Epithelial cell of proximal tubule (primary cell): ENCODE measurements around the gene KMO. TPM values are rescaled to one million over a fixed set of nuclear protein-coding genes. Genes with fewer than 3 reads are reported as not detected.

ENCODE experiments used
- DNase-seq: peaks from one replicate; pipeline ENCODE4 v3.0.0-alpha.2; 2011; ENCODE audit warnings: low read depth
- H3K4me3 ChIP-seq: 2 replicates; pipeline ENCODE4 v1.5.1; 2011; ENCODE audit warnings: low read depth, mild to moderate bottlenecking, low read length
- total RNA-seq: library from RNA; depleted of rRNA; stranded (reverse); fragments of >200 nt; gene quantifications from 2 replicates; pipeline ENCODE4 v1.2.3, GENCODE V29; 2015
- TF ChIP-seq, protein P1 (sequence below): conservative IDR thresholded peaks from 2 replicates; pipeline ENCODE4 v1.5.1; 2012; ENCODE audit warnings: low read depth, mild to moderate bottlenecking, low read length

The KMO gene
- total RNA-seq, 1 donor from 2014 or later = not detected

DNA sequence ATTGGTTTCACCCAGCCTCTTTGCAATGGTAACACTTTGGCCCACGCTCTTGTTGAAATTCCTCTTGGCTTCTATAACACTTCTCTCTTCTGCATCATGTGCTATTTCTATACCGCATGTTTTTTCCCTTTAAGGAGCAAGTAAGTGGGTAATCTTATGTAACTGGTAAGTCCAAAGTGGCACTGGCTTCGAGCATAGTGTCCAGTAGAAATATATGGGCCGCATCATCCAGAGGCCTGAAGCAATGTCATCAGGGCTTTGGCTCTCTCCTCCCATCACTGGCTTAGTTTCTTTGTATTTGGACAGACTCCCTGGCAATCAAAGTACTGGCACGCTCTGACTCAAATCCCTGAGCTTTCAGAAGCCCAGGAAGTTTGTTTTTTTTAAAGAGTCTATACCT is 90.5 kb downstream of the KMO start:
- DNase-seq = no peak
- H3K4me3 ChIP-seq = no peak overlapping the region
- TF ChIP-seq, protein P1, sequence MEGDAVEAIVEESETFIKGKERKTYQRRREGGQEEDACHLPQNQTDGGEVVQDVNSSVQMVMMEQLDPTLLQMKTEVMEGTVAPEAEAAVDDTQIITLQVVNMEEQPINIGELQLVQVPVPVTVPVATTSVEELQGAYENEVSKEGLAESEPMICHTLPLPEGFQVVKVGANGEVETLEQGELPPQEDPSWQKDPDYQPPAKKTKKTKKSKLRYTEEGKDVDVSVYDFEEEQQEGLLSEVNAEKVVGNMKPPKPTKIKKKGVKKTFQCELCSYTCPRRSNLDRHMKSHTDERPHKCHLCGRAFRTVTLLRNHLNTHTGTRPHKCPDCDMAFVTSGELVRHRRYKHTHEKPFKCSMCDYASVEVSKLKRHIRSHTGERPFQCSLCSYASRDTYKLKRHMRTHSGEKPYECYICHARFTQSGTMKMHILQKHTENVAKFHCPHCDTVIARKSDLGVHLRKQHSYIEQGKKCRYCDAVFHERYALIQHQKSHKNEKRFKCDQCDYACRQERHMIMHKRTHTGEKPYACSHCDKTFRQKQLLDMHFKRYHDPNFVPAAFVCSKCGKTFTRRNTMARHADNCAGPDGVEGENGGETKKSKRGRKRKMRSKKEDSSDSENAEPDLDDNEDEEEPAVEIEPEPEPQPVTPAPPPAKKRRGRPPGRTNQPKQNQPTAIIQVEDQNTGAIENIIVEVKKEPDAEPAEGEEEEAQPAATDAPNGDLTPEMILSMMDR = no peak

DNA sequence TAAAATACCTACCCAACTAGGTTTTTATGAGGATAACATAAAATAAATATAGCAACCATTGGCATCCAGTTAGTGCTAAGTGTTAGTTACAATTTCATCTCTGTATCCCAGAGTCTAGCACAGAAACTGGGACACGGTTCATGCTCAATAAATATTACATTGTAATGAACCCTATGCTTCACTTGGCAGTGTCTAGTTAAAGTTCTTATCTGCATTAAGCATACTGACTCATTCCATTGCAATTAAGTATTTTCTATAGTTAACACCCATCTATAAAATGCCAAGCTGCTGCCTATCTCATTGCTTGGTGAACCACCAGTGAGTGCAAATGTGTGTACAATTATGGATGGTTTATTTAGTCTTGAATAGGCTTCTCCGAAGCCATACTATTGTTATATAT is 92.8 kb downstream of the KMO start:
- DNase-seq = no peak
- TF ChIP-seq, protein P1 = no peak
- no peak overlapping the region for H3K4me3 ChIP-seq

DNA sequence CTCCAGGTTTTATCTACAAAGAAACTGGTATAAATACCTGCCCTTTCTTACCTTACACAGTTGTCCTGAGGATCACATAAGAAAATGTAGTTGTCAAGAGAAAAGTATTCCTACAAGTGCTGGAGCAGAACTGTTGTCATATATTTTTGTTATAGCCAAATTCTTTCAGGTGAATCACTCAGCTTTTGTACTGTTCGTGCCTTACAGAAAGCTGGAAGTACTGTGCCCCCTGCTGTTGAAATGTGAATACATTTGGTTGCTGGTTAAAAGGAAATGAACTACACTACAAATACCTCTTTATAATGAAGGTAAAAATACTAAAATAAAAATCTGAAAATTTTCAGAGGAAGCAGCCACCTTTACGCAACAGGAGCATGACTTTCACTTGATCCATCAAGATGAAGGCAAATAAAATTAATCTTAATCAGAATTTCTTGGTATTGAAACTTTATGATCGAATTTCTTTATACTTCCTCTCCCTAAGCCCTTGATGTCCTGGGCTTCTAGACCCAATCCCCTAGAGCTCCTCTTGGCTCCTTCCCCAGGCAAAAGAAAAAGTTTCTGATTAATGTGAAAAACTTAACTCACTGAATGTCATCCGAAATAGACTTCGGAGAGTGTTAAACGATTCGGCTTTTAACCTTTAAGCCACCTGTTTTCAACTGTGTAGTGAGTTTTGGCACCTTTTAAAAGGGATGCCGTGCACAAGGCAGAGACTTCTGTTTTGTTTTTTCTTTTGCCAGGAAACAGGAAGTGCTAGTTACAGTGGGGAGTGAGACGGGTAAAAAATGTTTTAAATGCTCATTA is 95.5 kb downstream of the KMO start:
- no peak overlapping the region for H3K4me3 ChIP-seq
- TF ChIP-seq, protein P1 = peak; percentile 79
- peak; percentile 74 for DNase-seq

DNA sequence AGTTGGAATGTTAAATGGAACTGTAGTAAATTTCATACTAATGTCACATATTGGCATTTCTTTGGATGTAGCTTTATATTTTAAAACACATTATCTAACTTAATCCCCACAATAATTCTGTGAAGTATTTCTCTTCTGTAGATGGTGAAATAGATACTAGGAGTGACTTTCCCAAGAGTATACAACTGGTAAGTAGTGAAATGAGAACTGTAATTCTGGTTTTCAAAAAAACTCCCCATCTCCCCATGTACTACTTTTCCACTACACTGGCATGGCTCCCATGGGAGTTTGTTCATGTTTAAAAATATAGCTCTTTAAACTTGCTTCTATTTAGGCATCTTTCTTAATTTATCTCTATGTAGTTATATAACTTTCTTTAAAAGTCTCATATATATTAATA is 97.8 kb downstream of the KMO start:
- no peak for DNase-seq
- H3K4me3 ChIP-seq = no peak overlapping the region
- TF ChIP-seq, protein P1 = no peak

DNA sequence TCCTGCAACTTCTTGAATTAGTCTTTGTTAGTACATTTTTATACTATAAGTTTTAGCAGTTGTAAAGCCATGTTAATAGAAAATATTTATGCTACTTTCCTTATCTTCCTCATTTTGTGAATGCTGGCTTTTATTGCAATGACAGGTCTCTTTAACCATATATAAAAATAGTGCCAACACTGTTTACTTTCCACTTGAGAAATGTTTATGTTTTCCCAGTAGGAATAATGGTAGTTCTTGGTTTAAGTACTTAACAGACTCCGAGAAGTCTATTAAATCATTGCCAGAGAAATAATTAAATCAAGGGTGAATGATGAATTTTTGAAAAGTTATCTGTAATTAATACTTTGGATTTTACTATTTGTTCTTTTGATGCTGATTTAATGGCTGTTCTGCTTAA is 98.3 kb downstream of the KMO start:
- DNase-seq = no peak
- TF ChIP-seq, protein P1 = no peak
- H3K4me3 ChIP-seq = no peak overlapping the region

DNA sequence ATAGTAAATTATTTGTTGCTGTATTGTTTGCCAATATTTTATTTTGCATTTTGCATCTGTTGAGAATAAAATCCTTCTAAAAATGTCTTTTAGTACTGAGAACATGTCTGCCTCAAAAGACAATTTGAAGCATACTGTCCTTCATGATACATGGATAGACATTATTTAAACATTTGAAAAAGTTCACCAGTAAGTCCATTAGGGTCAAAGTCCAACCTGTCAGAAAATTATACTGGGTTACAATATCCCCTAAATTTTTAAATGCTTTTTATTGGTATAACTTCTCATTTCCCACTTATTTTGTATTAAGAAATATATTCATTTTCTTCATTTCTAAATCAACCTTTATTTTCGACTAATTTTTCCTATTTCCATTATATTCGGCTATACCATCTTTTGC is 98.7 kb downstream of the KMO start:
- no peak overlapping the region for H3K4me3 ChIP-seq
- DNase-seq = no peak
- TF ChIP-seq, protein P1 = no peak

DNA sequence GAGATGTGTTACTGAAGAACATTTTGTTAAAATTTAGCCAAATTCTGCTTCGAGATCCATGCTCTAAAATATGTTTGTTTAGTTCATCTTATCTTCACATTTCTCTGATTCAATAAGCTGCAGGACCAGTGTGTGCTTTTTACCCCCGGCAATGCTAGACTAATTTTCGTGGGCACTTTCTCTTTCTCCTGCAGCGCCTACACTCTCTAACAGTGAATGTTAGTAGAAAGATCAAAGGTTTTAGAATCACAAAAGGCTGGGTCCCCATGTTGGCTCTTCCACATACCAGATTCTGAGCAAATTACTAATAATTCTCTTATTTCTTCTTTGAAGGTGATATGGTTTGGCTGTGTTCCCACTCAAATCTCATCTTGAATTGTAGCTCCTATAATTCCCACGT is 99.5 kb downstream of the KMO start:
- no peak overlapping the region for H3K4me3 ChIP-seq
- DNase-seq = no peak
- TF ChIP-seq, protein P1 = no peak
